Left hindlimb (tissue), 1 donor: ENCODE data around the gene CCDC6.
"Not testable (repeated sequence)": the region's sequence is repeated elsewhere in the genome, so short reads cannot be mapped to it uniquely, and the experiment has no call there.

Experiments used
- DNase-seq: peaks from one replicate; pipeline ENCODE4 v3.0.0-alpha.2; 2018

CCDC6 gene

DNA sequence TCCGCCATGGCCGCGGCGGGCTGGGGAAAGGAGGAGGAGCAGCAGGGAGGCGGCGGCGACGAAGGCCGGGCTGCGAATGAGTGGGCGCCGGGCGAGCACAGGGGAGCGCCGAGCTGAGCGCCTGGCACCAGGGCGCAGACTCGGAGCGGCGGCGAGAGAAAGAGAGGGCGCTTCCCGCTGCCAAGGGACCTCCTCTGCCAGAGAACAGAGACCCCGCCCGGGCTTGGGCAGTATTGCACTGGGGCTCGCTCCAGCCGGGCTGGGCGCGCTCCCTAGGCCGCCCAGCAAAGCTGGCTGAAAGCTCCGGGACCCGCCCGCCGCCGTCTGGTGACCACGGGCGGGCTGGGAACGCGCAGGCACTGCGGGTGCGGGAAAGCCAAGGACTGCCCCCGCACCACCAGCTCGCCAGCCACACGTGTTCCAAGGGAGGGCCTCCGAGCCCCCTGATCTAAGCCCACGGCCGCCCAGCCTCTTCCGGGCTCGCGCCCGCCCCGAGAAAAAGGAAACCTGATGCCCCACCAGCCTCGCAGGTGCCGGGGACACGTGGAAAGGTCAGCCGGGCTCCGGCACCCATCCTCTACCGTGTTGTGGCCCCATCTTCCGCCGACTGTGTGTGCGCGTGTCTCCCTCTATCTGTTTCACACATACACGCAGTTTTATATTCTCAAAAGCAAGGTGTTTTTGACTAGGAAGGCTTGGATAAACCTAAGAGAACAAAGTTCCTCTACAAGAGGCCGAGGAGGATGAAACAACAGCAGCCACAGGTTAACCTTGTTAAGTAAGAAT is at the start of gene CCDC6:
CCDC6 (minus strand) TSS at position 140 of the 786 bp plus-strand sequence; CDS start at position 8, 132 bp downstream.
- DNase-seq: peak; percentile 94

DNA sequence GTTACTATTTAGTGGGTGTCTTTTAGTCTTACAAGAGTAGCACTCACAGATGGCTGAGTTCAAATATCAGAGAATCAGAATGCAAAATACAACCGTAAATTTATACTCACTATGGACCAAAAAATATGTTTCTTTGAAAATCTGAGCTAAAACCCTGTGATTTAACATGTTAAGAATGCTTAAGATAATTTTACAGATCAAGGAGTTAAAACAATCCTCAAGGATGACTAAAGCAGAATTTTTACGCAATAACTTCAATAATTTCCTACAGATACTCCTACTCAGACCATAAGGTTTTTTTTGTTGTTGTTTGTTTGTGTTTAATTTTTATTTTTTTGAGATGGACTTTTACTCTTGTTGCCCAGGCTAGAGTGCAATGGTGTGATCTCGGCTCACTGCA is 47.9 kb upstream of the CCDC6 start:
- DNase-seq: no peak

DNA sequence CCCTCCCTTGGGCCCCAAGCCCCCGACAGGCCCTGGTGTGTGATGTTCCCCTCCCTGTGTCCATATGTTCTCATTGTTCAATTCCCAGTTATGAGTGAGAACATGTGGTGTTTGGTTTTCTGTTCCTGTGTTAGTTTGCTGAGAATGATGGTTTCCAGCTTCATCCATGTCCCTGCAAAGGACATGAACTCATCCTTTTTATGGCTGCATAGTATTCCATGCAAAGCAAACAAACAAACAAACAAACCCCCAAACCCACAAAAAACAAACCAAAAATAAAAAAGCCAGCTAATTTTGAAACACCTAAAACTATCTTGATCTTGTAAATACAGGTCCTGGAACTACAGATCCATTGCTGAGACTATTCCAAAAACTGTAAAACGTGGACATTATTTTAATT is 47.4 kb upstream of the CCDC6 start:
- not testable (repeated sequence) for DNase-seq

DNA sequence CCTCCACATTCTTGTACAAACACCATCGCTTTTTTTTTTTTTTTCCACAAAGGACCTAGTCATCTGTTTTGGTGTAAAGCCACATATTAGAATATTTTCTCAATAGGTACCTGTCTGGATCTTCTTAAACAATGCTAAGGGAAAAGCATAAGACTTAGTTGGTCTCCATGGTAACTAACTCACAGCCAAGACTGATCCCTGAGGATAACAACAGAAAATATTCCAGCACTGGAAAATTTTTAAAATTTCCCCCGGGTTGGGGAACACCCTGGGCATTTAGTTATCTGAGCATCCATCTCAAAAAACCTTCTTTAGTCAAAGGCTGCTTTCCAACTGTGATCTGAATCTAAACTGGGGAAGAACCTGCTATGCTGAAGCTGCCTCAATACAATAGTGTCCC is 43.7 kb upstream of the CCDC6 start:
- no peak for DNase-seq

DNA sequence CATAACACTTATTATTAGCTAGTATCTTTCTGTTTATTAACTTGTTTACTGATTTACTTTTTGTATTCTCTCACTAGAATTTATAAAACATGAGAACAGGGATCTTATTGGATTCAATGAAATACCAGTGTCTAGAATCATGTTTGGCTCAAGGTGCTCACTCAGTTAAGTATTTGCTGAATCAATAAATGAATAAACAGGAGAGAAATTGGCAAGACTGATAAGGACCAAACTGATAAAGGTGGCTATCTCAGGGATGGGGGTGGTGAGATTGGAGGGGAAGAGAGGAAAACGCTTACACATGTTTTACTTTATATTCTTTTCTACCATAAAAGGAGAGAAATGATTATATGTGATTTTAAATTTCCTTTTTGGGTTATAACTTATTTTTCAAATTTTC is 43.3 kb upstream of the CCDC6 start:
- no peak for DNase-seq

DNA sequence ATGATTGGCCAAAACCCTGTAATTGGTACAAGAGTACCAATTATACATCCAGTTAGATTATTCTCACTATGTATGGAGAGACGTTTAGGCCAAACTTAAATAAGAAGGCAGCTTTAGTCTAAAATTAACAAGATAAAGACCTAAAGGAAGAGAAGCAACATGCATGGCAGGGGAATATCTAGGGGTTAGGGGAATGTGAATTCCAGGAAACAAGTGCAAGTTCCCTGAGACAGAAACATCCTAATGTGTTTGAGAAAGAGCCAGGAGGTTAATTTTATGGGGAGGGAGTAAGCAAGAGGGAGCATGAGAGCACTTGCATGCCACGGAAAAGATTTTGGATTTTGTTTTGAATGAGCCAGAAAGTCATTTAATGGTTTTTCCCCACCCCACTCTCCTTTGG is 39.6 kb upstream of the CCDC6 start:
- DNase-seq: no peak

DNA sequence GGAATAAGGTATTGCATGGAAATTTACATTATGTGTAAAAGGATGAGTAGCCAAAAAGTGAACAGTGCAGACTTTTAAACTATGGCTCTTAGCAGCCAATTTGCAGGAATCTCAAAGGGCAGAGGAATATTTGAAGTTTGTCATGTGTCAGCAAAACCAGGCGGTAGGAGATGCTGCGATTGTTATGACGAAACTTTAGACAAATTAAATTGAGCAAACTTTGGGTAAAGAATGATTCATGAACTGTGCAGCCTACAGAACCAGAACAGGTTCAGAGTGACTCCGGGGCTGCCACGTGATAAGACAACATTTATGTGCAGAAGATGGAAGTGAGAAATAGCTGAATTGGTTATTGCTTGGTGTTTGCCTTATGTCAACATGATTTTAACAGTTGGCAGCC is 39.2 kb upstream of the CCDC6 start:
- DNase-seq: no peak

DNA sequence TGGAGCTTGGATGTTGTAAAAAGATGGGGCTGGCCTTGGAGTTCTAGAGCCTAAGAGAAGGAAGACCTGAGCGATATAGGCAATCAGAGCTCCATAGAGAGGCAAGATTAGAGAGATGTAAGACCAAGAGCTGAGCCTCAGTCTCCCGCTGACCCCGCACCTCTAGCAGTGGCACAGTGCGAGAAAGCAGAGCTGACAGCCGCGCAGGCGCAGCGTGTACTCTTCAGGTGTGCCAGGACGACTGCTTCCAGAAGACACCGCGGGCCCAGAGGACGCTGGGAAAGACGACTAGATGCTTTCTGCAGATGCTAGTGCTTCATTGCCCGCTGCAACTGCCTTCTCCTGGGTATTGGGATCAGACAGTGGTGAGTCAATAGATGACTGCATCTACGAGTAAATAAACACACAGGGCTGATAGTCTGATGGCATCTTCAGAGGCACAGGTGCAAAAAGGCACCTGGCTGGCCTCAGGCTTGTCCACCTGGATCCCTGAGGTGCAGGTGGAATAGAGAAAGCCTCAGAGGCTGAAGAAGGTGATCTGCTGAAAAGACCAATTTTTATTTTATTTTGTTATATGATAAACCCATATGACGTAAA is 38.1 kb upstream of the CCDC6 start:
- no peak for DNase-seq

DNA sequence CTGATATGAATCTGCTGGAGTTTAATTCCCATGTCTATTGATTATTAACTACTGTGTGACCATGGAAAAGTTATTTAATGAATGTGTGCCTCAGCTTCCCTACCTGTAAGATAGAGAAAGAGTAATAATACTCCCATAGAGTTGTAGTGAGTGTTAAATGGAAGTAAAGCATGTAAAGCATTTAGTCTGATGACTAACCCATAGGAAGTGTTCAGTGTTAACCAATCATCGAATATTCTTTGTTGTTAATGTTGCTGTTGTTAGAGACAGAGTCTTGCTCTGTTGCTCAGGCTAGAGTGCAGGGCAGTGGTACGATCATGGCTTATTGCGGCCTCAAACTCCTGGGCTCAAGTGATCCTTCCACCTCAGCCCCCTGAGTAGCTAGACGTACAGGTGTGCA is 36.2 kb upstream of the CCDC6 start:
- no peak for DNase-seq

DNA sequence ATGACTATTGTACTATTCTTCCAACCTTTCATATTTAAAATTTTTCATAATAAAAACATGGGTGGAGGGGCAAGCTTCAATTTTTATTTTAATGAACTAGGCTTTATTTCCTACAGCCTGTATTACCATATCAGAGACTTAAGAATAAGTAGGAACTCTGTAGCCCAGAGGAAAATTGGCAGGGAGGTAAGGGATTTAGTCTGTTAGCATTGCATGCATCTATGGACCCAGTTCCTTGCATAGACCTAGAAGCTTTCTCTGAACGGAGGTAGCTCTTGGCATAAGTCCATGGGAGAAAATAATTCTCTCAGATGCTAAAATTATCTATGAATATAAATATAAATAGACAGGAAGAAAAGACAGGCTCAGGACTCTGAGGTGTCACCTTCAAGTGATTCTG is 31.4 kb upstream of the CCDC6 start:
- DNase-seq: no peak

DNA sequence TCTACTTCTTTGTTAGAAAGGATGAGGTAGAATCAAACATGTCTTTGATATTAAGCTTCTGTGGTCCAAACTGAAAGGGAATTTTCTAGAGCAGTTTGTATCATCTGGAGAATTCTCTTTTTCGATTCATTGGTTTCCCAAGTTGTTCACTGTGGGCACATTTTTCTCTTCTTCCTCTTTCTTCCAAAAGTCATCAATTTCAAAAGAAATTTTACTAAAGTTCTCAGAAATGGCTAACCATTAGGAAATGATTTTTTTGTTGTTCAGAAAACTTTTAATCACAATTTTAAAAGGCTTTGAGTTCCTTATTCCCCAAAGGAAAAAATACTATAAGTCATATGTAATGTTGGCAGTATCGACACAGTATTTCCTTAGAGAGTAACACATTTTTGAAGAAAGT is 28.3 kb upstream of the CCDC6 start:
- no peak for DNase-seq

DNA sequence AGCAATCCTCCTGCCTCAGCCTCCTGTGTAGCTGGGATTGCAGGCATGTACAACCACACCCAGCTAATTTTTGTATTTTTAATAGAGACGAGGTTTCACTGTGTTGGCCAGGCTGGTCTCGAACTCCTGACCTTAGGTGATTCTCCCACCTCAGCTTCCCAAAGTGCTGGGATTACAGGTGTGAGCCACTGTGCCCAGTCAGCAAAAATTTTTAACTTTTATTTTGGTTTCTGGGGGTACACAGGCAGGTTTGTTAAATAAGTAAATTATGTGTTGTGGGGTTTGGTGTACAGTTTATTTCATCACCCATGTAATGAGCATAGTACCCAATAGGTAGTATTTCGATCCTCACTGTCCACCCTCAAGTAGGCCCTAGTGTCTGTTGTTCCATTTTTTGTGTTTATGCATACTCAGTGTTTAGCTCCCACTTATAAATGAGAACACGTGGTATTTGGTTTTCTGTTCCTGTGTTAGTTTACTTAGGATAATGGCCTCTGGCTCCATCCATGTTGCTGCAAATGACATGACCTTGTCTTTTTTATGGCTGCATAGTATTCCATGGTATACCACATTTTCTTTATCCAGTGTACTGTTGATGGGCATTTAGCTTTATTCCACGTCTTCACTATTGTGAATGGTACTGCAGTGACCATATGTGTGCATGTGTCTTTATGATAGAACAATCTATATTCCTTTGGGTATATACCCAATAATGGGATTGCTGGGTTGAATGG is 24.6 kb upstream of the CCDC6 start:
- DNase-seq: not testable (repeated sequence)

DNA sequence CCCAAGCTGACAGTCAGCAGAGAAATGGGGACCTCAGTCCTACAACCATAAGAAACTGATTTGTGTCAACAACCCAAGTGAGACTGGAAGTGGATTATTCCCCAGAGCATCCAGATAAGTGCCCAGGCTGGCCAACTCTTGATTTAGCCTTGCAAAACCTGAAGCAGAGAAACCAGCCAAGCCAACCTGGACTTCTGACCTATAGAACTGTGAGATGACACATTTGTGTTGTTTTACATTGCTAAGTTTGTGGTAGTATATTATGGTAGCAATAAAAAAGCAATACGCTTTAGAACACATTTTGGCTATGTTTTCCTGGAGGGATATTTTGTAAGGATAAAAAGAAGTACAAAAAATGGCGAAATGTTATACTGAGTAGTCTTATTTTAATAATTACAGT is 19.7 kb upstream of the CCDC6 start:
- DNase-seq: no peak

DNA sequence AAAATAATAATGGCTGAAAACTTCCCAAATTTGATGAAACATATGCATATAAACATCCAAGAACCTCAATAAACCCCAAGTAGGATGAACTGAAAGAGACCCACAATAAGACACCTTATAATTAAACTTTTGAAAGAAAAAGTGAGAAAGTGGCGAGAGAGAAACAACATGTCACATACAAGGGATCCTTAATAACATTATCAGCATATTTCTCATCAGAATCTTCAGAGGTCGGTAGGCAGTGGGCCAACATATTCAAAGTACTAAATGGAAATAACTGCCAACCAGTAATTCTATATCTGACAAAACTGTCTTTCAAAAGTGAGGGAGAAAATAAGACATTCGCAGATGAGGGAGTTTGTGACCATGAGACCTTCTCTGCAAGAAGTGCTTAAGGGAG is 16.6 kb upstream of the CCDC6 start:
- no peak for DNase-seq

DNA sequence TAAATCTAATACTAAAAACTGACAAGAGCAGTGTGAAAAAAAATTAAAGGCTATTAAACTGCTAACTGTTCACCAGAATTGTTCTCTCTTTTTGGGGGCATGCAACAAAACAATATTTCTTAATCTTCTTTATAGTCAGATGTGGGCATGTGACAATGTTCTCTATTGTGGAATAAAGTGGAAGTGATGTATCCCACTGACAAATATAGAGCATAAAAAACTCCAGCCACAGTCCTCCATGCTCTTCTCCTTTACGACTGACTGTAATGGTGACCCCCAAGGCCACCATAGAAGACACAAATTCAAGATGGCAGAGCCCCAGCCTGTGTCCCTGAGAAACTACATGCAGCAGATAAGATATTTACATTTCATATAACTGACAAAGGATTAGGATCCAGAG is 11.6 kb upstream of the CCDC6 start:
- DNase-seq: no peak

DNA sequence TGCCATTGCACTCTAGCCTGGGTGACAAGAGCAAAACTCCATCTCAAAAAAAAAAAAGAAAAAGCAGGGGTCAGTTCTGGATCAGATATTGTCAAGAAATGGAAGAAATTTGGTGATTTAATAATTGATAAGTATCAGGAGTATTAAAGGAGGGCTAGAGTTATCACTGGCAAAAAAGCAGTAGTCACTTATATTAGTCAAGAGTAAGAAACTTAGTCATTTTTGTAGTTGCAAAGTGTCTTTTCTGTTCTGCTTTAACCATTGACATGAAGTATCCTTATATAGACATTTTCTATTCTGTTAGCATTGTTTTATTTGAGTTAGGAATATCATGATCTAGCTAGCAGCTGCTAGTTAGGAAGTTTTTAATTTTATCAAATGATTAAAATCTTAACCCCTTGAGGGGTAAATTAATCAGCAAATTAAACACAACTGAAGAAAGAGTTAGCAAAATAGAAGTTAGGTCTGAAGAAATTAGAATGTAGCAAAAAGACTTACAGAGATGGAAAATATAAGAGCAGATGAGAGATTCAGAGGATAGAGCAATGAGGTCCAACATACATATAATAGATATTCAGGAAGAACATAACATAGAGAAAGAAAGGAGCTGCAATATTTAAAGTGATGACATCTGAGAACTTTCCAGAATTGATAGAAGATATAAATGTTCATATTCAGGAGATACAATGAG is 7.3 kb upstream of the CCDC6 start:
- no peak for DNase-seq

DNA sequence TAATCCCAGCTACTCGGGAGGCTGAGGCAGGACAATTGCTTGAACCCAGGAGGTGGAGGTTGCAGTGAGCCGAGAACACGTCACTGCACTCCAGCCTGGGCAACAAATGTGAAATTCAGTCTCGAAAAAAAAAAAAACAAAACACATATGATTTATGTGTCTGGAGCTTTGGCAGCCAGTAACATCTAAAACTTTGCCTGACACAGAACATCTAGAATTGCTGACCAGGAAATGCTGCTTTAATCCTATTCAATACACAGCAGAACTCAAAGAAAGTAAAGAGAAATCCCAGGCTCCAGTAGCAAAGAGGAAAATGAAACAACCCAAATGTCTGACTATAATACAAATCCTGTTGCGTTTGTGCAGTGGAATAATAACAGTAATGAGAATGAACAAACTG is 4.5 kb upstream of the CCDC6 start:
- DNase-seq: no peak

DNA sequence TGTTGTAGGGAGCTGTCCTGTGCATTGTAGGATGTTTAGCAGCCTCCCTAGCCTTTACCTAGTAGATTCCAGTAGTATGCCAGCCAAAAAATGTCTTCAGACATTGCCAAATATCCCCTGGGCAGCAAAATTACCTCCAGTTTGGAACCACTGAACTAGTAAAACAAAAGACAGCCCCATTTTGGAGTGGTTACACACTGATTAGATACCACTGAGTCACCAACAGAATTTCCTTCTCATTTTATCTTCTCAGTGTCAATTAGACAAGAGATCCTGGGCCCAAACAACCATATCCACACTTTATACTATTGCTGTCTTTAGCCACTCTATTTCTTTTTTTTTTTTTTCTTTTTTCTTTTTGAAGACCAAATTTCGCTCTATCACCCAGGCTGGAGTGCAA is 3.5 kb upstream of the CCDC6 start:
- DNase-seq: no peak

DNA sequence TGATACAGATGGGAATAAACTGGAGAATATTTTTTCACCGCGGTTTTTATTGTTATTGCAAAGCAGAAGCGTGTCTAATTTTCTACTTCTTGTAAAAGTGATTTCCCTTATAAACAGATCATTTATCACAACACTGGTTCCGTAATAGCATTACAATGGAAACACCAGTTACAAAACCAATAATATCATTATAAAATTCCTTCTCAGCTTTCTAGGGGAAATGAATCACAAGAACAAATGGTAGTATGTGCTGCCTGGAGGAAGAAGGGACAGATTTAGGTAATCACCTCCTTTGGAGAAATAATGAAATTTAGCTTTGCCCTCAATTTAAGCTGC is 2.4 kb upstream of the CCDC6 start:
- no peak for DNase-seq

DNA sequence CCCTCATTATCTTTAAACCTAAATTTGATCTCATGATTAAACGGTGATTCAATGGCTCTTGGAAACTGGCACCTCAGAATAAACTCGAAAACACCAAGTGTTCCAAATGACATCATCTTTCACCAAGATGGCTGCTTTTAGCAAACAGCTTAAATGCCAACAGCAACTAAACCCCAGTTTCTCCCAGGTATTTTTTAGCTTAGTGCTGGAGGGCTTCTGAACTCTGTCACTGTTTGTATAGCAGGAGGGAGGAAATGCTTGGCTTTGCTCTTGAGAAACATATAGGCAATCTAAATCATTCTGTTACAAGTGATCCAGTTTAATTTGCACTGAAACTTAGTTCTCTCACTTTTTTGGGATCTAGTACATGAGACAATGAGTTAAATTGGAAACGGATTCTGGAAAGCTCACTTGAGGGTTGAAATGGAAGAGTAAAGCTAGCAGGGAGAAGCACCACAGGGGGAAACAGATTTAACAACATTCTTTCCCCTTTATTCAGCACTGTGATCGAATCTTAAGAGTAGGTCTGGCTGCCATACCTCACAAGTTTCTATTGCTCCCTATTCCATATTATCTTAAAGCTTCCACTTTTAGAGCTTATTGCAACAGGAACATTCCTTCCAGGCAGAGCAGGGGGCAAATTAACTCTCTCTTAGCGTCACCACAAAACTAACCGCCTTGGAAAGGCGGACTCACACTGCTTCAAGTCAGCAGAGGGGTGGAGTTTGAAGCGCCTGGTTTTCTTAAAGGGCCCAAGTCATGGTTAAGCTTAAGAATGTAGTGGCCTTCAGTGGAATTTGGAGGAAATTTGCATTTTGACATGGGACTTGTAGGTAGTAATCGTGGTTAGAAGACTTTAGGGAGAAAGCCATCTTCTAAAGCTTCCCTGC is 1.8 kb upstream of the CCDC6 start:
- peak; percentile 78 for DNase-seq

DNA sequence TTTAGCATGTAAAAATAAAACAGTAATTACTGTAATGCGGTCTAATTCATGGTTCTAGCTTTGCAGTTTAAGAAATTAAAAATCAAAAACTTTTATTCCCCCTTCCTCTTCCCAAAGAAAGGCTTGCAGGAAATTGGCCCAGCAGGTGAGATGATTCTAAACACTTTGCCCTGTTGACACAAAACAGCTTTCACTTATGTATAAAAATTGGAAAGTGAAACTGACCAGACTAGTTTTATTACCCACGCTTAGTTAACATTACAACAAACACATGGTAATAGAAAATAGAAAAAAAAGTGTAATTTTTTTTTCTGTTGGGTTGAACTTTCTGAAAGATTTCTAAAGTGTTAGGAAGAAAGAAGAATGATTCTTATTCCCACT is 1.2 kb upstream of the CCDC6 start:
- DNase-seq: no peak

DNA sequence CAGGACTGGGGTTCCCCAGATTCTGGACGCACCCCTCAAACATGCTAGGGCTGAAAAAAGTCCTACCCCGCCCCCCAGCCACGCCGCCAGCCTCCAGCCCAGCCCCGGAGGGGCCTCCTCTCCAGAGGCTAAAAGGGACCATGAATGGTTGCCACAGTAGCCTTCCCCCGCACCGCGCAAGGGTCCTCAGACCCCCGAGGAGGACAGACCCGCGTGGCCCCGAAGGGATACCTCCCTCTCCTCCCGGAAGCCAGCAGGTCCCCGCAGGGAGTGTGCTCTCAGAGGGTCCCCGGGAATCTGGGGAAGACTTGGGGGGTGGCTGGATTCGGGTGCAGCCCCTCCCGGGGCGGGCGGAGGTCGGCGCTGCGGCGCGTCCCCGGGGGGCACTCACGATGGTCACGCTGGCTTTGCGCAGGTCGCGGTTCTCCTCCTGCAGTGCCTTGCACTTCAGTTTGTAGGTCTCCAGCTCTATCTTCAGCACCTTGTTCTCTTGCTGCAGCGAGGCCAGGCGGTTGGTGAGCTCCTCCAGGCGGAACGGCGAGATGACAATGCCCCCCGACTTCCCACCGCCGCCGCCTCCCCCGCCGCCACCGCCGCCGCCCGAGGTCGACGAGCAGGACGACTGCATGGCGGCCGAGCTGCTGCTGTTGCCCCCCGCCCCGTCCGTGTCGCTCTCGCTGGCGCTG is 482 bp downstream of the CCDC6 start:
- DNase-seq: no peak
